K562 (cell line): ENCODE results near the gene RETREG2. TPM values are rescaled to one million over a fixed set of nuclear protein-coding genes. Genes with fewer than 3 reads are reported as not detected.

Experiments used
- ATAC-seq: fragments of 200-7000 bp; cut with Tn5 transposase; 3 replicates; pipeline ENCODE4 v1.9.1; 2020; ENCODE audit warnings: moderate library complexity
- BruUV-seq: library from RNA; stranded (reverse); fragments of 400-500 nt; replicated peaks from 2 replicates; lab custom pipeline; 2021; lab: Mats Ljungman, UMichigan
- CTCF ChIA-PET: fragments of 300-600 bp; formaldehyde crosslinking; extraction: SDS; loops from one replicate; lab custom pipeline; 2021; ENCODE audit warnings: low intra/inter-chr PET ratio; lab: Yijun Ruan, JAX
- POLR2A ChIA-PET: fragments of 300-600, 350-650 bp; sonication (Branson Sonifier 250); formaldehyde crosslinking; extraction: SDS; loops from one replicate; lab custom pipeline; 2021; ENCODE audit warnings: antibody characterized with exemption, inconsistent platforms; lab: Yijun Ruan, JAX
- DNase-seq, 4 experiments: peaks; one replicate each; pipeline versions ENCODE4 v3.0.0 to v3.0.0-alpha.2; 2011 to 2018; ENCODE audit warnings: low spot score in 3 of 4, mixed read lengths in 3 of 4; ENCODE audit errors: extremely low read depth in 1 of 4
- FAIRE-seq: peaks from 2 replicates; lab custom pipeline; 2011; peaks lifted over from hg19 to GRCh38; lab: Jason Lieb, UNC
- H2AFZ ChIP-seq: 2 replicates; pipeline ENCODE4 v1.6.0; 2011; ENCODE audit warnings: low read depth, low read length, control low read depth, inconsistent platforms
- H3K27ac ChIP-seq: fragments of 200-600 bp; 3 replicates; pipeline ENCODE4 v1.8.0; 2011; ENCODE audit warnings: low read depth, mild to moderate bottlenecking, control low read depth, inconsistent platforms, low read length, moderate library complexity, mixed read lengths; ENCODE audit errors: extremely low read depth
- H3K27me3 ChIP-seq, 2 experiments: fragments of 300-600 bp in 1 of 2; 2 replicates in 1 of 2; 3 replicates in 1 of 2; pipeline versions ENCODE4 v1.6.0 to v1.8.0; 2011; ENCODE audit warnings: inconsistent platforms in 2 of 2, low read length in 2 of 2, mild to moderate bottlenecking in 1 of 2, mixed read lengths in 1 of 2, moderate library complexity in 1 of 2; ENCODE audit not compliant: control insufficient read depth in 2 of 2, insufficient read depth in 2 of 2
- H3K36me3 ChIP-seq: fragments of 300-600 bp; 3 replicates; pipeline ENCODE4 v1.8.0; 2011; ENCODE audit warnings: mild to moderate bottlenecking, low read length, inconsistent platforms; ENCODE audit not compliant: control insufficient read depth, insufficient read depth
- H3K4me1 ChIP-seq, 2 experiments: fragments of 200-600 bp in 1 of 2; replicated peaks in 1 of 2; 2 replicates in 1 of 2; 3 replicates in 1 of 2; pipeline versions ENCODE4 v1.5.1 to v1.8.0; 2011; ENCODE audit warnings: inconsistent platforms in 2 of 2, low read length in 2 of 2, mild to moderate bottlenecking in 1 of 2, mixed read lengths in 1 of 2, moderate library complexity in 1 of 2; ENCODE audit not compliant: control insufficient read depth in 2 of 2, insufficient read depth in 2 of 2
- H3K4me2 ChIP-seq: 2 replicates; pipeline ENCODE4 v1.6.1; 2011; ENCODE audit warnings: low read length, control low read depth, inconsistent platforms, mixed read lengths; ENCODE audit not compliant: insufficient read depth
- H3K4me3 ChIP-seq: fragments of 200-600 bp; sonication (generic), shearing (Covaris generic); 2 replicates; pipeline ENCODE4 v1.5.1; 2016; ENCODE audit warnings: control low read depth, inconsistent platforms
- H3K79me2 ChIP-seq: fragments of 200-600 bp; 3 replicates; pipeline ENCODE4 v1.8.0; 2011; ENCODE audit warnings: low read length, inconsistent platforms; ENCODE audit not compliant: control insufficient read depth, insufficient read depth
- H3K9ac ChIP-seq, 2 experiments: 2 replicates each; pipeline versions ENCODE4 v1.6.0 to v1.6.1; 2011; ENCODE audit warnings: low read depth in 2 of 2, low read length in 2 of 2, control low read depth in 1 of 2, inconsistent platforms in 1 of 2, mild to moderate bottlenecking in 1 of 2, mixed read lengths in 1 of 2; ENCODE audit not compliant: insufficient read depth in 1 of 2
- H3K9me1 ChIP-seq: one replicate; pipeline ENCODE4 v1.6.0; 2011; ENCODE audit warnings: inconsistent platforms, mild to moderate bottlenecking, low read length, moderate library complexity; ENCODE audit not compliant: control insufficient read depth, insufficient read depth
- H3K9me3 ChIP-seq: replicated peaks from 2 replicates; pipeline ENCODE4 v1.5.1; 2011; ENCODE audit warnings: low read depth, low read length, inconsistent platforms; ENCODE audit not compliant: control insufficient read depth, insufficient read depth
- H4K20me1 ChIP-seq: replicated peaks from 2 replicates; pipeline ENCODE4 v1.6.1; 2011; ENCODE audit warnings: low read length, inconsistent platforms, mixed read lengths; ENCODE audit not compliant: control insufficient read depth, insufficient read depth
- GABPA ChIP-seq: fragments of 200-800 bp; sonication (Bioruptor generic); conservative IDR thresholded peaks from 2 replicates; pipeline ENCODE4 v1.6.1; 2016; ENCODE audit warnings: low read depth, missing genetic modification characterization, missing compliant biosample characterization
- ILF3 ChIP-seq: fragments of 450-650 bp; IDR thresholded peaks from 2 replicates; pipeline ENCODE4 v1.6.1; 2018; ENCODE audit warnings: antibody characterized with exemption, mild to moderate bottlenecking, moderate library complexity, borderline replicate concordance
- JUN ChIP-seq, 2 experiments: sonication (generic) in 1 of 2; formaldehyde crosslinking in 1 of 2; IDR thresholded peaks; 2 replicates each; pipeline versions ENCODE4 v1.6.1 to v1.8.0; 2012 to 2022; ENCODE audit warnings: borderline replicate concordance in 2 of 2, mild to moderate bottlenecking in 2 of 2, improper control_type of control experiment in 1 of 2, low read depth in 1 of 2, low read length in 1 of 2, missing genetic modification reagents in 1 of 2
- KAT2B ChIP-seq: IDR thresholded peaks from one replicate; pipeline ENCODE4 v1.6.1; 2012; ENCODE audit warnings: low read depth, mild to moderate bottlenecking, control low read depth, inconsistent platforms, low read length, moderate library complexity
- NCOA2 ChIP-seq, 2 experiments: fragments of 450-650 bp; IDR thresholded peaks; 2 replicates each; pipeline ENCODE4 v1.6.1; 2018; ENCODE audit warnings: mild to moderate bottlenecking in 2 of 2, moderate library complexity in 1 of 2; ENCODE audit not compliant: partially characterized antibody in 2 of 2
- THRAP3 ChIP-seq: fragments of 450-650 bp; IDR thresholded peaks from 2 replicates; pipeline ENCODE4 v1.6.1; 2016; ENCODE audit warnings: mild to moderate bottlenecking, inconsistent platforms, borderline replicate concordance
- ZBTB17 ChIP-seq: fragments of 450-650 bp; formaldehyde crosslinking; IDR thresholded peaks from 2 replicates; pipeline ENCODE4 v1.4.0; 2020; ENCODE audit warnings: mild to moderate bottlenecking
- ZNF407 ChIP-seq: fragments of 450-650 bp; IDR thresholded peaks from 2 replicates; pipeline ENCODE4 v1.6.1; 2016; ENCODE audit warnings: low read depth
- WGBS: fragments of 100-300 bp; shearing (Covaris generic); methylation state at CpG from one replicate; pipeline ENCODE4 v1.1.6; 2016; ENCODE audit warnings: low coverage, mixed read lengths; ENCODE audit not compliant: insufficient coverage; ENCODE audit errors: missing lambda C conversion rate; 5-methylcytosine and 5-hydroxymethylcytosine counted together
- in situ Hi-C: fragments of 300-500 bp; cut with MboI; formaldehyde crosslinking; loops from 4 replicates; pipeline ENCODE4 v1.15.0; 2018; ENCODE audit warnings: inconsistent platforms, mixed read lengths
- intact Hi-C: fragments of 100-400 bp; cut with micrococcal nuclease; formaldehyde crosslinking; loops from 2 replicates; pipeline ENCODE4 v1.14.2; 2022
- polyA plus RNA-seq, 8 experiments: library from polyadenylated mRNA; depleted of rRNA in 4 of 8; stranded (reverse) in 5 of 8; unstranded in 3 of 8; fragments of >200 nt; fragmentation: Nextera tagmentation in 2 of 8; fragmentation: Illumina TruSeq in 1 of 8; extraction: Ambion mirVana in 2 of 8; extraction: Trizol in 1 of 8; gene quantifications; 2 replicates each; pipeline versions ENCODE4 v1.2.1 to v1.2.3, GENCODE V29; 2011 to 2014; ENCODE audit warnings: inconsistent platforms in 1 of 8, missing spikeins in 1 of 8
- total RNA-seq, 7 experiments: library from RNA; depleted of rRNA in 6 of 7; stranded (reverse); fragments of >200 nt in 6 of 7; fragmentation: Illumina TruSeq in 2 of 7; extraction: Trizol in 2 of 7; gene quantifications; 2 replicates each; pipeline versions ENCODE4 v1.2.1 to v1.2.3, GENCODE V29; 2011 to 2021; ENCODE audit warnings: low replicate concordance in 1 of 7
- TF ChIP-seq, protein P1 (sequence below), 2 experiments: IDR thresholded peaks; 2 replicates each; pipeline ENCODE4 v1.6.1; 2011; ENCODE audit warnings: borderline replicate concordance in 1 of 2, control low read depth in 1 of 2, low read depth in 1 of 2, low read length in 1 of 2, mild to moderate bottlenecking in 1 of 2, mixed read lengths in 1 of 2, moderate library complexity in 1 of 2; ENCODE audit not compliant: insufficient read depth in 1 of 2, insufficient read length in 1 of 2, poor library complexity in 1 of 2, severe bottlenecking in 1 of 2; ENCODE audit errors: extremely low read depth in 1 of 2

The RETREG2 gene
- total and polyA plus RNA-seq, 9 of the 15 experiments (the other 6 are each of a cell fraction or from before 2014, with no cell fraction given), result 4.9 to 40.1 (median 19.2) TPM

DNA sequence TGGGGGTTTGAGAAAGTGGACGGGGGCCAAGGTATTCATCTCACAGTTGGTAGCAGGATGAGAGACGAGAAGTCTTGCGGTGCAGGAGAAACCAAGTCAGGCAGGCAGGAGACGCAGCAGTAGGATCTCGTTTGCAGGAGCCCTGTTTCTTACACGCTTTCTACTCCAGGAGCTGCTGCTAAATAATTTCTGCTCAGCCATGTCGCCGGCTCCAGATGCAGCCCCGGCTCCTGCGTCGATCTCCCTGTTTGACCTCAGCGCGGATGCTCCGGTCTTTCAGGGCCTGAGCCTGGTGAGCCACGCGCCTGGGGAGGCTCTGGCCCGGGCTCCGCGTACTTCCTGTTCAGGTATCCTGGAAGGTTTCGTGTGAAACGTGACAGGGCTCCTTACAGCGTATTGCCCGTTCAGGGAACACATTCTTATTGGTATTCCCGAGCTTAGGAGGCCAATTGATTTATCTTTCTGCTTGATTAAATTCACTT, 52.0 kb downstream of the RETREG2 start:
- peak; percentile 67 for FAIRE-seq
- H3K4me2 ChIP-seq, result peak overlapping the region; percentile 97
- in situ Hi-C loops, result no loop called here
- no peaks in the 10 kb centered on the region for H4K20me1 ChIP-seq
- ChIA-PET POLR2A (interaction anchor here (0.6 to 2.1 kb wide), 9 partner anchors 9 to 53 kb away, joined by 3 to 12 read pairs (median 6); partner anchors contain the start of genes ABCB6, GLB1L, STK16 and ZFAND2B), CTCF (no interaction called here)
- H3K36me3 ChIP-seq, result peaks cover 61% of the 10 kb centered on the region
- peak; percentile 32 to 65 (median 36) for DNase-seq
- H3K4me1 ChIP-seq, result peaks cover 13 to 16% of the 10 kb centered on the region in 2 experiments; a peak in 4 of 5 replicates
- peak overlapping the region; percentile 90 for H3K4me3 ChIP-seq
- BruUV-seq, result TSS peak; percentile 76
- peak; percentile 58 for ATAC-seq
- H3K79me2 ChIP-seq, result peaks cover 52% of the 10 kb centered on the region
- H3K27me3 ChIP-seq, result no peaks in the 10 kb centered on the region
- no peaks in the 10 kb centered on the region for H3K9me3 ChIP-seq
- H3K27ac ChIP-seq, result peak overlapping the region; percentile 90
- under 1% methylated on average over 23 of the region's 24 CpGs for WGBS
- H2AFZ ChIP-seq, result peak overlapping the region; percentile 77
- no peaks in the 10 kb centered on the region for H3K9me1 ChIP-seq
- peak overlapping the region; percentile 96 to 97 for H3K9ac ChIP-seq
- intact Hi-C loops, result no loop called here
- TF ChIP-seq ZNF407 (no peak), ZBTB17 (CRISPR knock-in tag) (no peak), KAT2B (no peak), THRAP3 (no peak), ILF3 (no peak), NCOA2 (IDR thresholded peaks at IDR 0.05; ENCODE audit: partially characterized antibody in 2 of 2) (no peak), JUN (IDR thresholded peaks at IDR 0.05; ENCODE audit: borderline replicate concordance, low read depth, low read length) (no peak), JUN (CRISPR knock-in tag; IDR thresholded peaks at IDR 0.05; ENCODE audit: borderline replicate concordance) (no peak), GABPA (tag) (peak; percentile 37; the same call in 1 of the 2 replicates)
- TF ChIP-seq, protein P1, sequence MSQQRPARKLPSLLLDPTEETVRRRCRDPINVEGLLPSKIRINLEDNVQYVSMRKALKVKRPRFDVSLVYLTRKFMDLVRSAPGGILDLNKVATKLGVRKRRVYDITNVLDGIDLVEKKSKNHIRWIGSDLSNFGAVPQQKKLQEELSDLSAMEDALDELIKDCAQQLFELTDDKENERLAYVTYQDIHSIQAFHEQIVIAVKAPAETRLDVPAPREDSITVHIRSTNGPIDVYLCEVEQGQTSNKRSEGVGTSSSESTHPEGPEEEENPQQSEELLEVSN (IDR thresholded peaks at IDR 0.05; ENCODE audit: borderline replicate concordance in 1 of 2, extremely low read depth in 1 of 2, insufficient read depth in 1 of 2, insufficient read length in 1 of 2, low read depth in 1 of 2, low read length in 1 of 2, poor library complexity in 1 of 2, severe bottlenecking in 1 of 2), result peak in 1 of 2 experiments; percentile 39
